Omental fat pad (tissue), 4 donors: ENCODE data around the gene CMTM5. TPM values are rescaled to one million over a fixed set of nuclear protein-coding genes. Genes with fewer than 3 reads are reported as not detected.
A peak's percentile ranks its signal among the peaks of the same experiment; 100 is the strongest.

Source experiments
- ATAC-seq: fragments of 150-250 bp; one replicate; pipeline ENCODE4 v1.9.1; 2016; ENCODE audit warnings: mild to moderate bottlenecking, moderate library complexity; ENCODE audit not compliant: low FRiP score
- DNase-seq: peaks from one replicate; pipeline ENCODE4 v3.0.0-alpha.2; 2019; ENCODE audit warnings: low spot score
- total RNA-seq, 4 donors: library from RNA; depleted of rRNA; stranded (reverse); fragments of >200 nt; gene quantifications; one replicate each; pipeline ENCODE4 v1.1.0, GENCODE V29; 2016
- TF ChIP-seq, protein P1 (sequence below), 3 donors: fragments of 450-650 bp; IDR thresholded peaks; one replicate each; pipeline ENCODE4 v1.5.1; 2016 to 2017; ENCODE audit warnings: antibody characterized with exemption in 3 of 3, mild to moderate bottlenecking in 3 of 3, moderate library complexity in 2 of 3

CMTM5 gene
- total RNA-seq, 4 donors from 2014 or later: not detected

DNA sequence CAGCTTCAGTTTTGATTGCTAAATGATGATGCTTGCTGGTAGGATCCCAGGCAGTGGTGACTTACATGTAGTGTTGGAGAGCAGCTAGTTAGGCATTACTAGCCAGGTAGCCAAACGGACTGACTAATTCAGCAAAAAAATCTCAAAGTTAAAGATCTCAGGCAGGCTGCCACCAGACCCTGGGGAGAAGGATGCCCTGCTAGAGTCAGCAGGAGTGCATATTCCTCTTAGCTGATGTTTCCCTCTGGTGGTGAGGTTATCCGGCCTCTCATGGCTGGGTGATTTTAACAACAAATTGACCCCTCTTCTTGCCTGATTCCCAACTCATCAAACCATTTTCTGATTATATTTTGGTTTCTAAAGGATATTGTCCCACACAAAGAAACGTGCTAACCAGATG lies 14.6 kb upstream of the CMTM5 start:
- TF ChIP-seq, protein P1, sequence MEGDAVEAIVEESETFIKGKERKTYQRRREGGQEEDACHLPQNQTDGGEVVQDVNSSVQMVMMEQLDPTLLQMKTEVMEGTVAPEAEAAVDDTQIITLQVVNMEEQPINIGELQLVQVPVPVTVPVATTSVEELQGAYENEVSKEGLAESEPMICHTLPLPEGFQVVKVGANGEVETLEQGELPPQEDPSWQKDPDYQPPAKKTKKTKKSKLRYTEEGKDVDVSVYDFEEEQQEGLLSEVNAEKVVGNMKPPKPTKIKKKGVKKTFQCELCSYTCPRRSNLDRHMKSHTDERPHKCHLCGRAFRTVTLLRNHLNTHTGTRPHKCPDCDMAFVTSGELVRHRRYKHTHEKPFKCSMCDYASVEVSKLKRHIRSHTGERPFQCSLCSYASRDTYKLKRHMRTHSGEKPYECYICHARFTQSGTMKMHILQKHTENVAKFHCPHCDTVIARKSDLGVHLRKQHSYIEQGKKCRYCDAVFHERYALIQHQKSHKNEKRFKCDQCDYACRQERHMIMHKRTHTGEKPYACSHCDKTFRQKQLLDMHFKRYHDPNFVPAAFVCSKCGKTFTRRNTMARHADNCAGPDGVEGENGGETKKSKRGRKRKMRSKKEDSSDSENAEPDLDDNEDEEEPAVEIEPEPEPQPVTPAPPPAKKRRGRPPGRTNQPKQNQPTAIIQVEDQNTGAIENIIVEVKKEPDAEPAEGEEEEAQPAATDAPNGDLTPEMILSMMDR (IDR thresholded peaks at IDR 0.05): no peak
- ATAC-seq: no peak
- no peak for DNase-seq

DNA sequence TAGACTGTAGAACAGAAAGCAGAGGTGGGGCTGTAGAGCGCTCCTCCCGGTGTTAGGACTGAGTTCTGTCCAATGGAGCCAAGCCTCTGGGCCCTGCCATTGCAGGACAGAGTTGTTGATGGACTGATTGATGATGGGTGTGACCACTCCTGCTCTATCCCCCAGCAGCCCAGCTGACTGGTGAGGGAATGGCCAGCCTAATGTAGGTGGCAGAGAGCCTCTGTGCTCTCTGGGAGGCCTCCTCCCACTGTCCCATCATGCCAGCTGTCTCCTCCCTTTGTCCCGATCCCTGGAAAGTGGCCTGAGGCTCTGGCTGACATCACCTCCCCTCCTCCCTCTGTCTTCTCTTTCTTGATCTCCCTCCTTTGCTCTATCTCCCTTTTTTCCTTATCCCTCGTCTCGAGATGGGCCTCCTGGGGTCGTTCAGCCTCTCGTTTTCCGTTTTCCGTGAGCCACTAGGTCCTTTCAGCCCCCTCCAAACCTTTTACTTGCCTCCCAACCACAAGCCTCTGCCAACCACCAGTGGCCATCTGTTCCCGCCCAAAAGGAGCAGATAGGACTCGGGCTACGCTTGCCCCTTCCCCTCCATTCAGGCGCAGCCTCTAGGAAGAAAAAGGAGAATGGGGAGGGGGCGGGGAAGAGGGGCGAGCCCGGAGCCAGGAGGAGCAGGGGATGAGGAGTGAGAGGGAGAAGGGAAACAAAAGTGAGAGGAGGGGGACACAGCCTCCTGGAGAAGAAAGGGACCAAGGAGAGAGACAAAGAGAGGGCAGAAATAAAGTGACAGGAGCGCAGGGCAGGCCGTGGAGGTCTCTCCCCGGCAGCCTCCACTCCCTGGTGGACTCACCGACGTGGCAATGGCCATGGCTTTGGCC lies 12.4 kb upstream of the CMTM5 start:
- ATAC-seq (no peak), DNase-seq (no peak)
- TF ChIP-seq, protein P1 (IDR thresholded peaks at IDR 0.05): no peak

DNA sequence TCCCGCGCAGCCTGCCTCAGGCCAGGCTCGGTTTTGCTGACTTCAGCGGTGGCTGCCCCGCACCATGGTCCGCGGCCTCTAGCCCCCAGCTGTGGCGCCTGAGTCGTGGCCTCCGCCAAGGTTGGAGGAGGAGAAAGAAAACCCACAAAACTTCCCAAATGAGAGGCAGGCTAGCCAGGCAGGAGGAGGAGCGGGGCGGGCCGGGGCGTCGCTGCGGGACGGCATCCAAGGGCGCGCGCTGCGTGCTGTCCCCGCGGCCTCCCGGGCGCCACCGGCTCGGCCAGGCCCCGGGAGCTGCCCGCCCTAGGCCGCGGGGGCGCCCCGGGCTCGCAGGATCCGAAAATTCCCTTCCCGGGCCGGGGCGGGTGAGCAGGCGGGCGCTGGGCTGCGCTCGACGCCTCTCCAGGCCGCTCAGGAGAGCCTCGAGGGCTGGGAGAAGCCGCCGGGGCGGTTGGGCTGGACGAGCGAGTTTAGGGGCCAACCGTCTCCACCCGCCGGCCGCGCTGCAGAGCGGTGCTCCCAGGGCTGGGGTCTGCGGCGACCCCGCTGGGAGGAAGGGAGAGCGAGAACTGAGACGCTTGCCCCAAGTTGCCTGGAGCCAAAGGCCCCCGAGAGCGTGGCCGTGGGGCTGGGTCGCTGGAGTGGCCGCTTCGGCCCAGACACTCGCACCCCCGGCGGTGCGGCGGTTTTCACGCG lies 11.7 kb upstream of the CMTM5 start, which contains the start of gene EFS:
Gene EFS, minus strand, starts transcription at position 137 of the 696 bp plus-strand sequence. CDS start 147 bp downstream, outside the sequence.
- TF ChIP-seq, protein P1 (IDR thresholded peaks at IDR 0.05): no peak
- DNase-seq: no peak
- ATAC-seq: peak; percentile 28

- peak; percentile 76 for ATAC-seq
- DNase-seq: no peak
- TF ChIP-seq, protein P1 (IDR thresholded peaks at IDR 0.05): no peak
Measured at GRCh38 chr14:23365732-23366425, 11.0 kb upstream of the CMTM5 start.

GRCh38 chr14:23366426-23366921 lies 10.4 kb upstream of the CMTM5 start:
- TF ChIP-seq, protein P1 (IDR thresholded peaks at IDR 0.05): no peak
- DNase-seq (peak; percentile 30), ATAC-seq (peak; percentile 70)

DNA sequence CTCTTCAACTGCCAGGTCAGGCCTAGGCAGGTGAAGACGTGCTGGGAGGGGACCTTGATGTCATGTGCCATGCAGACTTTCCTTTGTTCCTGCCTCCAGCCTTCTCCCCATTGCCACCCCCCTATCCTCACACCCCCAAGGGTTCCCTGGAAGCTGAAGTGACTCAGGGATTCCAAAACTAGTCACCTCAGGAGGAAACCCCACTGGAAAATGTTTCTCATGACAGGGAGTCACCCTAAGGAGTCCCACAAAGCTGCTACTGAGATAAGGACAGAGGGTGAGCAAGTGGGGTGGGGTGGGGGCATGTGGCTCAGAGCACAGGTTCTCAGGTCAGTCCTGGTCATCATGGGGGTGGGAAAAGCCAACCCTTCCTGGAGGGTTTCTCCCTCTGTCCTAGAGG lies 6.6 kb upstream of the CMTM5 start:
- TF ChIP-seq, protein P1 (IDR thresholded peaks at IDR 0.05): no peak

More for the DNA sequence above, 6.6 kb upstream of the CMTM5 start:
- no peak for ATAC-seq
- no peak for DNase-seq
